Cardiac muscle cell (in vitro differentiated cells and primary cell): ENCODE measurements around the gene DR1. TPM values are rescaled to one million over a fixed set of nuclear protein-coding genes. Genes with fewer than 3 reads are reported as not detected.

Source experiments
- DNase-seq, 2 donors: peaks; one replicate each; pipeline versions ENCODE4 v3.0.0 to v3.0.0-alpha.2; 2010 to 2017; ENCODE audit warnings: low read depth in 1 of 2, low spot score in 1 of 2
- H3K27ac ChIP-seq: fragments of 200-600 bp; sonication (generic); 2 replicates; pipeline ENCODE4 v1.5.1; 2016
- H3K27me3 ChIP-seq: fragments of 200-600 bp; sonication (generic); 2 replicates; pipeline ENCODE4 v1.6.0; 2016; ENCODE audit warnings: control low read depth
- H3K36me3 ChIP-seq: fragments of 200-600 bp; sonication (generic); 2 replicates; pipeline ENCODE4 v1.5.1; 2016; ENCODE audit warnings: control low read depth
- H3K4me1 ChIP-seq: fragments of 200-600 bp; sonication (generic); 2 replicates; pipeline ENCODE4 v1.8.1; 2017; ENCODE audit warnings: low read depth, mild to moderate bottlenecking, mixed run types
- H3K4me3 ChIP-seq: fragments of 200-600 bp; sonication (generic); 2 replicates; pipeline ENCODE4 v1.5.1; 2016; ENCODE audit warnings: mild to moderate bottlenecking
- H3K9me3 ChIP-seq: fragments of 200-600 bp; sonication (generic); 2 replicates; pipeline ENCODE4 v1.5.1; 2017; ENCODE audit warnings: low read depth, mild to moderate bottlenecking, control low read depth
- CTCF ChIP-seq: IDR thresholded peaks from 2 replicates; pipeline ENCODE4 v1.5.1; 2012; ENCODE audit warnings: low read depth, mild to moderate bottlenecking, low read length
- polyA plus RNA-seq: library from polyadenylated mRNA; unstranded; fragments of >200 nt; fragmentation: Nextera tagmentation; extraction: Ambion mirVana; gene quantifications from 2 replicates; pipeline ENCODE4 v1.2.1, GENCODE V29; 2016
- total RNA-seq: library from RNA; depleted of rRNA; stranded (reverse); fragments of >200 nt; gene quantifications from 2 replicates; pipeline ENCODE4 v1.2.3, GENCODE V29; 2016

The DR1 gene
- total and polyA plus RNA-seq, 2 experiments from 2014 or later: 16.1 to 21.8 TPM

- H3K36me3 ChIP-seq: no peaks in the 10 kb centered on the region
- H3K27ac ChIP-seq: no peak overlapping the region
- H3K9me3 ChIP-seq: no peaks in the 10 kb centered on the region
- no peak for DNase-seq
- peaks cover 14% of the 10 kb centered on the region for H3K4me1 ChIP-seq
- no peak for TF ChIP-seq CTCF
- no peaks in the 10 kb centered on the region for H3K27me3 ChIP-seq
- H3K4me3 ChIP-seq: peak overlapping the region; percentile 81
Observed at GRCh38 chr1:93344484-93344883, 1.2 kb upstream of the DR1 start.

GRCh38 chr1:93344886-93345632 lies 648 bp upstream of the DR1 start:
- DNase-seq: no peak
- Histone ChIP-seq H3K36me3 (no peaks in the 10 kb centered on the region), H3K4me1 (peaks cover 20% of the 10 kb centered on the region), H3K4me3 (peak overlapping the region; percentile 81), H3K27ac (peak overlapping the region; percentile 96), H3K27me3 (no peaks in the 10 kb centered on the region), H3K9me3 (no peaks in the 10 kb centered on the region)
- TF ChIP-seq CTCF: no peak

DNA sequence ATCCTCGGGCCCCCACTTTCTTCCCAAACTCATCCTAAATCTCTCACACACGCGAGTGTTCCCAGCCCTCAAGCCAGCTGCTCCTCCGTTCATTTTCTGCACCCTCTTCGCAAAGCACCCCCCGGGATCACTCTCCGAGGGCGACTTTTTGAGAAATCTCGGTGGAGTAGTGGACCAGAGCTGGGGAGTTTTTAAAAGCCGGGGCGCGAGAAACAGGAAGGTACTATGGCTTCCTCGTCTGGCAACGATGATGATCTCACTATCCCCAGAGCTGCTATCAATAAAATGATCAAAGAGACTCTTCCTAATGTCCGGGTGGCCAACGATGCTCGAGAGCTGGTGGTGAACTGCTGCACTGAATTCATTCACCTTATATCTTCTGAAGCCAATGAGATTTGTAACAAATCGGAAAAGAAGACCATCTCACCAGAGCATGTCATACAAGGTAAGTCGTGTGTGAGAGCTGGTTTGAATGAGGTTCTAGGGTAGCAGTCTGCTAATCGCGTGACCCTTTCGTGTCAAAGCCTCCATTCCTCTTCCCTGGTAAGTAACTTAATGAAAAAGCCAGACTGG lies 800 bp downstream of the DR1 start:
- Histone ChIP-seq H3K36me3 (no peaks in the 10 kb centered on the region), H3K4me3 (peak overlapping the region; percentile 81), H3K27me3 (no peaks in the 10 kb centered on the region), H3K27ac (peak overlapping the region; percentile 96), H3K4me1 (peaks cover 21% of the 10 kb centered on the region), H3K9me3 (no peaks in the 10 kb centered on the region)
- no peak for TF ChIP-seq CTCF
- peak; percentile 10 to 26 for DNase-seq

- H3K27ac ChIP-seq: no peak overlapping the region
- TF ChIP-seq CTCF: no peak
Observed at GRCh38 chr1:93347334-93347899, 1.7 kb downstream of the DR1 start.

DNA sequence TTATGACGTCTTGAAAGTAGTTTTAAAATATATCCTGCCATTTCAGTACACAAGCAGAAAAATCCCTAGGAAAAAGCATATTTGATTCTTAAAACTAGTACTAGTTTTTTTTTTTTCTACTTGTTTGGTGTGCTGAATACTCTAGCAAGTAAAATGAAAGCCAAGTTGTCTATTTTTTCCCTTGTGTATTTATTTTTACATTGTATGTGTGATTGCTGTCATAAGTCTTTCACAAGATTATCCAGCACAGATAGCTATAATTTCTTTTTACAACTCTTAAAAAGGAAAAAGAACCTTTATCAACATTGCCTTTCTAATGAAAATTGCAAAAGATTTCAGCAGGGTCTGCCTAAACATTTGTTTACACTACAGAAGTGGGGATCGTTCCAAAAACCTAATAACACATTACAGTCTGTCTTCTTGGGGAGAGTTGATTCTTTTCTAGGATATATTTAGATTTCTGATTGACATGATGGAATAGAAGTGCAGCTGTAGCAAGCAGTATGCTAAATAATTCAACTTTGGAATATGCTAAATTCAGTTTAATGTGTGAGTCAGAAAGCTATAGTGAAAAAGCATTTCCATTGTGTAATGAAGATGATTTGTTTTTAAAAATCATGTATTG lies 2.5 kb downstream of the DR1 start:
- peak overlapping the region; percentile 81 for H3K4me3 ChIP-seq
- no peaks in the 10 kb centered on the region for H3K36me3 ChIP-seq
- no peak for DNase-seq
- H3K9me3 ChIP-seq: no peaks in the 10 kb centered on the region
- no peaks in the 10 kb centered on the region for H3K27me3 ChIP-seq
- TF ChIP-seq CTCF: no peak
- no peak overlapping the region for H3K27ac ChIP-seq
- peaks cover 22% of the 10 kb centered on the region for H3K4me1 ChIP-seq

More at GRCh38 chr1:93347334-93347899, 1.7 kb downstream of the DR1 start:
- no peaks in the 10 kb centered on the region for H3K27me3 ChIP-seq
- no peaks in the 10 kb centered on the region for H3K9me3 ChIP-seq
- H3K4me1 ChIP-seq: peaks cover 21% of the 10 kb centered on the region
- H3K36me3 ChIP-seq: no peaks in the 10 kb centered on the region
- H3K4me3 ChIP-seq: peak overlapping the region; percentile 81
- DNase-seq: no peak
